ENCODE data around the gene VPS13D.

VPS13D gene

DNA sequence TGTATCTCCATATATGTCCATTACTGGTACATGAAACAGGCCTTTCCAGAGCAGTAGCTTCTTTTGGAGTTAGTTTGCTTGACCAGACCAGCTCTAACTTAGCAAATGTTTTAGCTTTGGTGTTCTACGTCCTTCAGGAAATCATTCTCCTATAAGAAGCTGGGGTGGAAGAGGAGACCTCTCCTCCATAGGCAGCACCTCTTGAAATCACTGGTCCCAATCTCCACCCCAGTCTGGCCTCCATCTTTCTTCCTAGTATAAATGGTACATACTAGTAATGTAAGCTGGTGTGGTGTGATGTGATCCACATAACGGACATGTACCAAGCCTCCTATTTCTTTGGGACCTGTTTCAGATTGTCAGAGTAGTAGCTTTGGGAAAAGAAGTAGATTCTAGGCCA lies 216.8 kb downstream of the VPS13D start:
- Histone ChIP-seq H3K9ac (no peak overlapping the region), H3K4me1 (ENCODE audit: low read depth, poor library complexity, severe bottlenecking) (peaks cover 49% of the 10 kb centered on the region), H2AFZ (ENCODE audit: low read depth) (no peak overlapping the region), H3K27me3 (ENCODE audit: insufficient read depth, low read depth) (no peaks in the 10 kb centered on the region; the same call in 1 of the 2 replicates), H3K4me3 (IDR thresholded peaks at IDR 0.05; ENCODE audit: insufficient read depth, low read depth, low read length) (no peak overlapping the region), H3K27ac (no peak overlapping the region), H3K79me2 (ENCODE audit: insufficient read depth, low read depth) (no peaks in the 10 kb centered on the region), H4K20me1 (ENCODE audit: insufficient read depth) (no peaks in the 10 kb centered on the region), H3K4me2 (no peak overlapping the region), H3K36me3 (ENCODE audit: insufficient read depth) (no peaks in the 10 kb centered on the region)
- TF ChIP-seq, protein P1, sequence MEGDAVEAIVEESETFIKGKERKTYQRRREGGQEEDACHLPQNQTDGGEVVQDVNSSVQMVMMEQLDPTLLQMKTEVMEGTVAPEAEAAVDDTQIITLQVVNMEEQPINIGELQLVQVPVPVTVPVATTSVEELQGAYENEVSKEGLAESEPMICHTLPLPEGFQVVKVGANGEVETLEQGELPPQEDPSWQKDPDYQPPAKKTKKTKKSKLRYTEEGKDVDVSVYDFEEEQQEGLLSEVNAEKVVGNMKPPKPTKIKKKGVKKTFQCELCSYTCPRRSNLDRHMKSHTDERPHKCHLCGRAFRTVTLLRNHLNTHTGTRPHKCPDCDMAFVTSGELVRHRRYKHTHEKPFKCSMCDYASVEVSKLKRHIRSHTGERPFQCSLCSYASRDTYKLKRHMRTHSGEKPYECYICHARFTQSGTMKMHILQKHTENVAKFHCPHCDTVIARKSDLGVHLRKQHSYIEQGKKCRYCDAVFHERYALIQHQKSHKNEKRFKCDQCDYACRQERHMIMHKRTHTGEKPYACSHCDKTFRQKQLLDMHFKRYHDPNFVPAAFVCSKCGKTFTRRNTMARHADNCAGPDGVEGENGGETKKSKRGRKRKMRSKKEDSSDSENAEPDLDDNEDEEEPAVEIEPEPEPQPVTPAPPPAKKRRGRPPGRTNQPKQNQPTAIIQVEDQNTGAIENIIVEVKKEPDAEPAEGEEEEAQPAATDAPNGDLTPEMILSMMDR (conservative IDR thresholded peaks at IDR 0.05; ENCODE audit: low read depth, low read length): no peak

DNA sequence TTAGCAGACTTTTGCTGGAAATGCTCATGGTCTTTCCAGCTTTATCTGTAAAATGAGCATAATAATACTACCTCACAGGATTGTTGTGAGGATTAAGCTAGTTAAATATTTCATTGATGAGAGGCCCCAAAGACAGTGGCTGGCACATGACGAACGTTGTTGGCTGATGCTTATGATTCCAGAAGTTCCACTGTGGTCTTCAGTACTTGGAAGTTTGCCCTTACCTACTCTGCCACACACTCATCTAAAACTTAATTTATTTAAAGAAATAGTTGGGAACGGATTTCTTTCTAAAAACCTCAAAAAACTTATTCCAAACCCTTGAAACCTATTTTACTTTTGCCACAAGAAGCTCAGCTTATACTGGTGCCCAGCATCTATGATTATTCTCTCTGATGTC lies 217.5 kb downstream of the VPS13D start:
- H3K79me2 ChIP-seq (ENCODE audit: insufficient read depth, low read depth): no peaks in the 10 kb centered on the region
- H3K27ac ChIP-seq: no peak overlapping the region
- peaks cover 42% of the 10 kb centered on the region for H3K4me1 ChIP-seq (ENCODE audit: low read depth, poor library complexity, severe bottlenecking)
- H4K20me1 ChIP-seq (ENCODE audit: insufficient read depth): no peaks in the 10 kb centered on the region
- H3K36me3 ChIP-seq (ENCODE audit: insufficient read depth): no peaks in the 10 kb centered on the region
- H3K27me3 ChIP-seq (ENCODE audit: insufficient read depth, low read depth): no peaks in the 10 kb centered on the region; the same call in 1 of the 2 replicates
- TF ChIP-seq, protein P1 (conservative IDR thresholded peaks at IDR 0.05; ENCODE audit: low read depth, low read length): no peak
- H3K4me2 ChIP-seq: no peak overlapping the region
- no peak overlapping the region for H3K9ac ChIP-seq
- H3K4me3 ChIP-seq (IDR thresholded peaks at IDR 0.05; ENCODE audit: insufficient read depth, low read depth, low read length): no peak overlapping the region
- H2AFZ ChIP-seq (ENCODE audit: low read depth): no peak overlapping the region

DNA sequence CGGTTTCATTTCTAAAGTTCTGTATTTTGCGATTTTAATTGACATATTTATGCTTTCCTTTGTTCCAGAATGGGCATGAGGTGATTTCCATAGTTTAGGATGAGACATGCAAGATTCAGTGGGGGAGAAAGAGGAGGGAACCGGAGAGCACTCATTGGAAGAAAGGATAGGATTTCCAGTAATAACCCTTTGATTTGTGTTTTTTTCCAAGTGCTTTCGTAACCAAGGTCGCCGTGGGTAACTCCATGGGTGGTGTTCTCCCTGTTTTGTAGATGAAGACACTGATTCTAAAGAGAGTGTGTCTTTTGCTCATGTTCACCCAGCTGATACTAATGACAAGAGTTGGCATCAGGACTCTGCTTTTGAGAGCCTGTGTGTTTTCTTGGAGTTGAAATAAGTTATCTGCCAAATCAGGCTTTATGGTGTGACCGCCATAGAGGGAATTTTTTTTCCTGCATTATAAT lies 218.1 kb downstream of the VPS13D start:
- Histone ChIP-seq H2AFZ (ENCODE audit: low read depth) (no peak overlapping the region), H3K4me2 (peak overlapping the region; percentile 43; the same call in 1 of the 2 replicates), H3K36me3 (ENCODE audit: insufficient read depth) (no peaks in the 10 kb centered on the region), H3K79me2 (ENCODE audit: insufficient read depth, low read depth) (no peaks in the 10 kb centered on the region), H3K27me3 (ENCODE audit: insufficient read depth, low read depth) (no peaks in the 10 kb centered on the region; the same call in 1 of the 2 replicates), H3K27ac (no peak overlapping the region), H3K4me1 (ENCODE audit: low read depth, poor library complexity, severe bottlenecking) (peaks cover 38% of the 10 kb centered on the region), H3K9ac (no peak overlapping the region), H3K4me3 (IDR thresholded peaks at IDR 0.05; ENCODE audit: insufficient read depth, low read depth, low read length) (no peak overlapping the region), H4K20me1 (ENCODE audit: insufficient read depth) (no peaks in the 10 kb centered on the region)
- TF ChIP-seq, protein P1 (conservative IDR thresholded peaks at IDR 0.05; ENCODE audit: low read depth, low read length): no peak

DNA sequence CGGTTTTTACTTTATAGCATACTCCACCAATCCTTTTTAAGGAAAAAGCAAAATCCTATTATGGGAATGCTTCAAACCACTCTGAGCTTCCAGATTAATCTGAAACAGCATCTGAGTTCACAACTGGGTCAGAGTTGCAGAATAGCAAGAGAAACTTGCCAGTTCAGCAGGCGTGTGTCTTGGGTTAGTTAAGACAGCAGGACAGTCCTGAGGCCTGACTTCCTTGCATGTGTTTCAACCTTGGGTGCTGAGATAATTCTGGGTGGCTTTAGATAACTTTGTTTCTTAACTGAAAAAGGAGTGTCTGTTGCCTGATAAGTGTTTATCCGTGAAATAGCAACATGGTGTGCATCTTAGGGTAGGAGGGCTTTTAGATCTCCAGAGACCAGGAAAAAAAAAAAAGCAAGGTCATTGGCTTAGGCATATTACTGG lies 218.9 kb downstream of the VPS13D start:
- Histone ChIP-seq H3K4me1 (ENCODE audit: low read depth, poor library complexity, severe bottlenecking) (peaks cover 38% of the 10 kb centered on the region), H3K79me2 (ENCODE audit: insufficient read depth, low read depth) (no peaks in the 10 kb centered on the region), H3K4me3 (IDR thresholded peaks at IDR 0.05; ENCODE audit: insufficient read depth, low read depth, low read length) (no peak overlapping the region), H3K27ac (peak overlapping the region; percentile 5; the same call in 1 of the 2 replicates), H2AFZ (ENCODE audit: low read depth) (no peak overlapping the region), H3K36me3 (ENCODE audit: insufficient read depth) (no peaks in the 10 kb centered on the region), H3K9ac (no peak overlapping the region), H4K20me1 (ENCODE audit: insufficient read depth) (no peaks in the 10 kb centered on the region), H3K27me3 (ENCODE audit: insufficient read depth, low read depth) (no peaks in the 10 kb centered on the region; the same call in 1 of the 2 replicates), H3K4me2 (peak overlapping the region; percentile 43)
- TF ChIP-seq, protein P1 (conservative IDR thresholded peaks at IDR 0.05; ENCODE audit: low read depth, low read length): no peak
